Adipocyte (in vitro differentiated cells): Measurements from ENCODE around the gene NOP9.
"Not testable (repeated sequence)": the region's sequence is repeated elsewhere in the genome, so short reads cannot be mapped to it uniquely, and the experiment has no call there.

Experiments used
- DNase-seq: peaks from one replicate; pipeline ENCODE4 v3.0.0-alpha.2; 2015; ENCODE audit warnings: low read depth
- H3K27me3 ChIP-seq: replicated peaks from 2 replicates; pipeline ENCODE4 v1.7.0; 2013; ENCODE audit warnings: mild to moderate bottlenecking, low read length, moderate library complexity; ENCODE audit not compliant: control insufficient read depth, insufficient read depth
- H3K36me3 ChIP-seq: 2 replicates; pipeline ENCODE4 v1.7.0; 2013; ENCODE audit warnings: low read length, mild to moderate bottlenecking, moderate library complexity; ENCODE audit not compliant: control insufficient read depth, insufficient read depth, severe bottlenecking
- H3K4me1 ChIP-seq: 2 replicates; pipeline ENCODE4 v1.7.0; 2013; ENCODE audit warnings: mild to moderate bottlenecking, low read length, moderate library complexity; ENCODE audit not compliant: control insufficient read depth, insufficient read depth
- H3K4me3 ChIP-seq: 2 replicates; pipeline ENCODE4 v1.7.0; 2013; ENCODE audit warnings: mild to moderate bottlenecking, low read length, moderate library complexity
- H3K9ac ChIP-seq: 2 replicates; pipeline ENCODE4 v1.7.0; 2013; ENCODE audit warnings: mild to moderate bottlenecking, low read length, moderate library complexity
- H3K9me3 ChIP-seq: 2 replicates; pipeline ENCODE4 v1.7.0; 2013; ENCODE audit warnings: mild to moderate bottlenecking, low read length, moderate library complexity; ENCODE audit not compliant: control insufficient read depth

NOP9 gene

DNA sequence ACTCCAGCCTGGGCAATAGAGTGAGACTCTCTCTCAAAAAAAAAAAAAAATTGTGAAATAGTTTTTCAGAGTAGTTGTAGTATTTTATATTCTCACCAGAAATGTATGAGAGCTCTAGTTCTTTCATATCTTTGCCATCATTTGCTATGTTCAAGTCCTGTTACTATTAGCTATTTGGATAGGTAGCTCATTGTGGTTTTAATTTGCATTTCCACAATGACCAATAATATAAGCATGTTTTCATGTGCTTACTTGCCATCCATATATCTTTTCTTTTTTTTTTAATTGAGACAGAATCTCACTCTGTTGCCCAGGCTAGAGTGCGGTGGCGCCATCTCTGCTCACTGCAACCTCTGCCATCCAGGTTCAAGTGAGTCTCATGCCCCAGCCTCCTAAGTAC is 48.5 kb downstream of the NOP9 start:
- Histone ChIP-seq H3K4me3 (no peak overlapping the region), H3K9me3 (no peaks in the 10 kb centered on the region), H3K4me1 (peaks cover 15% of the 10 kb centered on the region), H3K36me3 (no peaks in the 10 kb centered on the region), H3K9ac (no peak overlapping the region), H3K27me3 (no peaks in the 10 kb centered on the region)
- no peak for DNase-seq

DNA sequence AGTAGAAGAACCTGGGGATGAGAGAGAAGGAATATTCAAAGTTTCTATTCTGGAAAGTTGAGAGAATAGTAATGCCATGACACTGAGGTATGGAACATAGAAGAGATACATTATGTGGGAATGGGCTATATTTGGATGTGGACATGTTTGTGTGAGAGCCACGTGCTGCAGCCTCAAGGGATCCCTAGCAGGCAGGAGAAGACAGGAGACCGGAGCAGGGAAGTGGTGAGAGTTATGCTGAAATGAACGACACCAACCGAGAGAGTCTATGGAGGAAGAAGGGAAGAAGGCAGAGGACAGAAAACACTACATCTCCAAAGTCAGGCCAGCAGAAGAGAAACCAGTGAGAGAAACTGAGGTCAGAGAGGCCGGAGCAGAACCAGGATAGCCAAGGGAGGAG is 50.1 kb downstream of the NOP9 start:
- Histone ChIP-seq H3K36me3 (no peaks in the 10 kb centered on the region), H3K9ac (no peak overlapping the region), H3K27me3 (no peaks in the 10 kb centered on the region), H3K4me3 (no peak overlapping the region), H3K9me3 (no peaks in the 10 kb centered on the region), H3K4me1 (peaks cover 24% of the 10 kb centered on the region)
- no peak for DNase-seq

DNA sequence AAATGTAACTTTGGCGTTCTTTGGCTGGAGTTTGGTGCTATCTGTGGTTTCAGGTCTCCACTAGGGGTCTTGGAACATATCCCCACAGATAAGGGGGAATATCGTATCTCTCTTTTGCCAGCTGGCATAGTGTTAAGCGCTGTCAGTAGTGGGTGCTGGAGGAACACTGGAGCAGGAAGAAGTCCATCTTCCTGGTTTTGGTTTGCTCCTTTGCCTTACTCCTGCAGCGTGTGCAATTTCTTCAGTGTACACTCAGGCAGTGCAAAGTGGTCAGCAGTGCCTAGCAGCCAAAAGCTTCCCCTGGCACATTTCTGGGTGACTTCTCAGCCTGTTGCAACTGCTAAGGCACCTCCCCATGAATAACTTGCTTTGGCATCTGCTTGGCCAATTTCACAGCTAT is 51.9 kb downstream of the NOP9 start:
- H3K4me1 ChIP-seq, result peaks cover 24% of the 10 kb centered on the region
- peak; percentile 77 for DNase-seq
- no peaks in the 10 kb centered on the region for H3K27me3 ChIP-seq
- peak overlapping the region; percentile 22 for H3K9ac ChIP-seq
- H3K36me3 ChIP-seq, result no peaks in the 10 kb centered on the region
- peak overlapping the region; percentile 13 for H3K4me3 ChIP-seq
- no peaks in the 10 kb centered on the region for H3K9me3 ChIP-seq

DNA sequence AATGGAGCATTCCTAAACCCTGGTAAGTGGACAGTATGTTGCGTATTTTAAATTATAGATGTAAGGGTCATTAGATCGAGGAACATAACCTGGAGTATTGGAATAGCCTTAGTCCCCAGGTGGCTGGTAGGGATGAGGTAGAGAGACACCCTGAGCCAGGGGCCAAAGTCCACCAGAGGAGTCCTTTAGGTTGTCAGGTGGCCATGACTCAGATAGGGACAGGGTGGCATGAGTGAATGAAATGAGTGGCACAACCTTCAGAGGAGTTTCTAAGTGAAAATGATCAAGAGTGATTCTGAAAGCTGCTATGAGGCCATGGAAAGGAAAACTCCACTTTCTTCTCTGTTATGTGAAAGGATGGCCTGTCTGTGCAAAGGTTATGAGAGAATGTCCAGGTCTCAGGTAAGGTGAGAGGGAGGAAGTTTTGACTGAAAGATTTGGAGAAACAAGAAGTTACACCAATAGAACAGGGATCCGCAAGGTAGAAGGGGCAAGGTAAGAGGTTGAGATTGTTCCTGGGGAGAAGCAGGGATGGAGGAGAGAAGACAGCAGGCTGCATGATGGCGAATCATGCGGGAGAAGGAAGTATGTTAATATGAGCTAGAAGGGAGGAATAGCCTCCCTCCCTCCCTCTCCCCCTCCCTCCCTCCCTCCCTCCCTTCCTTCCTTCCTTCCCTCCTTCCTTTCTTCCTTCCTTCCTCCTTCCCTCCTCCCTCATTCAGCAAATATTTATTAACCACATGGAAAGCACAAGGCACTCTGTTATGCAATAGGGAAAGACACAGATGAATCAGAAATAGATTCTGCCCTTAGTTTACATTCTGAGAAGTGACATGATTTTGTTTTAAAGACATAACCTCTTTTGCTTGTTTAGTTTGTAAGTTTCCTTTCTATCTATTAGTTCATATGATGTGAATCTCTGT is 54.2 kb downstream of the NOP9 start:
- Histone ChIP-seq H3K27me3 (no peaks in the 10 kb centered on the region), H3K9ac (peak overlapping the region; percentile 51), H3K4me1 (peaks cover 24% of the 10 kb centered on the region), H3K4me3 (no peak overlapping the region), H3K36me3 (no peaks in the 10 kb centered on the region), H3K9me3 (no peaks in the 10 kb centered on the region)
- peak; percentile 72 for DNase-seq

DNA sequence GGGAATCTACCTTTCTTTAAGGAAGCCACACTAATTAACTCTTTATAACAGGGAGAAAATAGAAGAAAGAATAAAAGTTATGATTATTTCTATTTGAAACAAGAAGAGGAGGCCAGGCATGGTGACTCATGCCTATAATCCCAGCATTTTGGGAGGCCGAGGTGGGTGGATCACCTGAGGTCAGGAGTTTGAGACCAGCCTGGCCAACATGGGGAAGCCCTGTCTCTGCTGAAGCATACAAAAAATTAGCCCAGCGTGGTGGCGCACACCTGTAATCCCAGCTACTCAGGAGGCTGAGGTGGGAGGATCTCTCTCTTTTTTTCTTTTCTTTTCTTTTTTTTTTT is 54.8 kb downstream of the NOP9 start:
- H3K9me3 ChIP-seq, DNase-seq, H3K27me3 ChIP-seq: not testable (repeated sequence)

DNA sequence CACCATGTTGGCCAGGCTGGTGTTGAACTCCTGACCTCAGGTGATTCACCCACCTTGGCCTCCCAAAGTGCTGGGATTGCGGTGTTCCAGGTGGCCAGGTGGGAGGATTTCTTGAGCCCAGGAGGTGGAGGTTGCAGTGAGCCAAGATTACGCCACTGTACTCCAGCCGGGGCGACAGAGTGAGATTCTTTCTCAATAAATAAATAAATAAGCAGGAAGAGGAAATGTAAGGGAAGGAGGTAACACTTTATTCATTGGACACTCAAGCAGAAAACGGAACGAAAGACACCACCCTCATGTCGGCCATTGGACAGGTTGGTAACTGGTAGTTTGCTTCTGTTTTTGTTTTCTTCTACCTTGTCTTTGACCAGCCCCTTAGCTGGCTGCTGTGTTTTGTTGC is 55.4 kb downstream of the NOP9 start:
- Histone ChIP-seq H3K27me3 (no peaks in the 10 kb centered on the region), H3K4me1 (peaks cover 24% of the 10 kb centered on the region), H3K9ac (no peak overlapping the region), H3K9me3 (no peaks in the 10 kb centered on the region), H3K36me3 (no peaks in the 10 kb centered on the region), H3K4me3 (no peak overlapping the region)
- DNase-seq, result no peak

More for the DNA sequence above, 54.8 kb downstream of the NOP9 start:
- not testable (repeated sequence) for H3K4me3 ChIP-seq, H3K36me3 ChIP-seq
- Histone ChIP-seq H3K4me1 (peaks cover 24% of the 10 kb centered on the region), H3K9ac (peak overlapping the region; percentile 51)

DNA sequence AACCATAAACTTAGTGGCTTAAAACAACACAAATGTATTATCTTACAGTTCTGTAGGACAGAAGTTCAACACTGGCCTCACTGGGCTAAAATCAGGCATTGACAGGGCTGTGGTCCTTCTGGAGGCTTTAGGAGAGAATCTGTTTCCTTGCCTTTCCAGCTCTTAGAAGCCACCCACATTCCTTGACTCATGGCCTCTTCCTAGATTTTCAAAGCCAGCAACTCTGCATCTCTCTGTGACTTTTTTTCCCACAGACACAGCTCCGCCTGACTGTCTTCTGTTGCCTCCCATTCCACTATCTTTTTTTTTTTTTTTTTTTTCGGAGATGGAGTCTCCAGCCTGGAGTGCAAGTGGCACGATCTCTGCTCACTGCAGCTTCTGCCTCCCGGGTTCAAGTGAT is 56.6 kb downstream of the NOP9 start:
- Histone ChIP-seq H3K4me1 (peaks cover 20% of the 10 kb centered on the region), H3K27me3 (no peaks in the 10 kb centered on the region), H3K9ac (no peak overlapping the region)

More for the DNA sequence above, 56.6 kb downstream of the NOP9 start:
- no peak overlapping the region for H3K4me3 ChIP-seq
- no peaks in the 10 kb centered on the region for H3K36me3 ChIP-seq
- H3K9me3 ChIP-seq, result no peaks in the 10 kb centered on the region
- no peak for DNase-seq
